OCI-M2 (cell line): ENCODE data around the gene TSC1.

Experiments
- DNase-seq: peaks from one replicate; lab custom pipeline; 2025; ENCODE audit not compliant: unreplicated experiment; lab: John Stamatoyannopoulos, UW

Gene TSC1

GRCh38 chr9:132939169-132939568, 5.2 kb downstream of the TSC1 start:
- DNase-seq = no peak

- DNase-seq = no peak
Measured at GRCh38 chr9:132937463-132937901, 6.9 kb downstream of the TSC1 start.

- DNase-seq = no peak
Measured at GRCh38 chr9:132935026-132935425, 9.4 kb downstream of the TSC1 start.

- DNase-seq = no peak
Measured at GRCh38 chr9:132931178-132931735, 13.2 kb downstream of the TSC1 start.

GRCh38 chr9:132927704-132928103, 16.7 kb downstream of the TSC1 start:
- no peak for DNase-seq

- DNase-seq = no peak
Measured at GRCh38 chr9:132923346-132923902, 21.0 kb downstream of the TSC1 start.

GRCh38 chr9:132919614-132920268, 24.7 kb downstream of the TSC1 start:
- no peak for DNase-seq

- no peak for DNase-seq
Measured at GRCh38 chr9:132914924-132915323, 29.5 kb downstream of the TSC1 start.

- no peak for DNase-seq
Measured at GRCh38 chr9:132912131-132912530, 32.3 kb downstream of the TSC1 start.

- no peak for DNase-seq
Measured at GRCh38 chr9:132910376-132910775, 34.0 kb downstream of the TSC1 start.

GRCh38 chr9:132909311-132909710, 35.1 kb downstream of the TSC1 start:
- DNase-seq = no peak

- no peak for DNase-seq
Measured at GRCh38 chr9:132908635-132909034, 35.8 kb downstream of the TSC1 start.

GRCh38 chr9:132905726-132906125, 38.7 kb downstream of the TSC1 start:
- no peak for DNase-seq

GRCh38 chr9:132903574-132904492, 40.6 kb downstream of the TSC1 start:
- DNase-seq = no peak

- DNase-seq = no peak
Measured at GRCh38 chr9:132901858-132902831, 42.3 kb downstream of the TSC1 start.

GRCh38 chr9:132898051-132898450, 46.4 kb downstream of the TSC1 start:
- no peak for DNase-seq

GRCh38 chr9:132896906-132897305, 47.5 kb downstream of the TSC1 start:
- DNase-seq = no peak

- no peak for DNase-seq
Measured at GRCh38 chr9:132896264-132896663, 48.2 kb downstream of the TSC1 start.

- DNase-seq = no peak
Measured at GRCh38 chr9:132894862-132895835, 49.3 kb downstream of the TSC1 start.
